Body of pancreas (tissue), 4 donors: ENCODE measurements around the gene MGMT. TPM values are rescaled to one million over a fixed set of nuclear protein-coding genes. Genes with fewer than 3 reads are reported as not detected.

Experiments used
- ATAC-seq: fragments of 150-250 bp; one replicate; pipeline ENCODE4 v1.9.1; 2016
- DNase-seq, 4 donors: peaks; one replicate each; pipeline ENCODE4 v3.0.0-alpha.2; 2019
- H3K27ac ChIP-seq, 4 donors: fragments of 200-600 bp; sonication (generic); 1 replicate in 3 of 4; 2 replicates in 1 of 4; pipeline versions ENCODE4 v1.5.1 to v1.6.1; 2016 to 2019; ENCODE audit warnings: mild to moderate bottlenecking in 1 of 4, mixed read lengths in 1 of 4, moderate library complexity in 1 of 4
- H3K27me3 ChIP-seq, 2 donors: fragments of 200-600 bp; sonication (generic); one replicate each; pipeline ENCODE4 v1.6.0; 2016; ENCODE audit warnings: mild to moderate bottlenecking in 1 of 2
- H3K36me3 ChIP-seq, 2 donors: fragments of 200-600 bp; sonication (generic); replicated peaks in 1 of 2; 2 replicates each; pipeline ENCODE4 v1.5.1; 2016; ENCODE audit warnings: low read depth in 2 of 2; ENCODE audit not compliant: insufficient read depth in 1 of 2
- H3K4me1 ChIP-seq: fragments of 200-600 bp; sonication (generic); one replicate; pipeline ENCODE4 v1.6.0; 2016
- H3K4me3 ChIP-seq, 2 donors: fragments of 200-600 bp; sonication (generic); 1 replicate in 1 of 2; 2 replicates in 1 of 2; pipeline ENCODE4 v1.5.1; 2016 to 2019
- H3K9me3 ChIP-seq, 3 donors: fragments of 200-600 bp; sonication (generic); 1 replicate in 2 of 3; 2 replicates in 1 of 3; pipeline ENCODE4 v1.5.1; 2016
- POLR2A ChIP-seq, 3 donors: fragments of 450-650 bp; IDR thresholded peaks; one replicate each; pipeline ENCODE4 v1.6.1; 2016; ENCODE audit warnings: antibody characterized with exemption in 3 of 3, mild to moderate bottlenecking in 2 of 3
- WGBS, 2 donors: methylation state at CpG; one replicate each; pipeline ENCODE4 v1.1.5; 2017; 5-methylcytosine and 5-hydroxymethylcytosine counted together
- intact Hi-C: fragments of 100-400 bp; cut with DNase I; formaldehyde crosslinking; loops from one replicate; pipeline ENCODE4 v1.15.1; 2023
- total RNA-seq, 2 donors: library from RNA; depleted of rRNA; stranded (reverse); fragments of >200 nt; gene quantifications; one replicate each; pipeline ENCODE4 v1.1.0, GENCODE V29; 2016
- TF ChIP-seq, protein P1 (sequence below), 7 experiments: fragments of 450-650 bp in 4 of 7; fragments of 200-600 bp in 3 of 7; sonication (generic) in 3 of 7; IDR thresholded peaks; one replicate each; pipeline ENCODE4 v1.5.1; 2016 to 2019; ENCODE audit warnings: antibody characterized with exemption in 7 of 7

MGMT gene
- total RNA-seq, 2 donors from 2014 or later = 13.7 to 25.4 TPM

DNA sequence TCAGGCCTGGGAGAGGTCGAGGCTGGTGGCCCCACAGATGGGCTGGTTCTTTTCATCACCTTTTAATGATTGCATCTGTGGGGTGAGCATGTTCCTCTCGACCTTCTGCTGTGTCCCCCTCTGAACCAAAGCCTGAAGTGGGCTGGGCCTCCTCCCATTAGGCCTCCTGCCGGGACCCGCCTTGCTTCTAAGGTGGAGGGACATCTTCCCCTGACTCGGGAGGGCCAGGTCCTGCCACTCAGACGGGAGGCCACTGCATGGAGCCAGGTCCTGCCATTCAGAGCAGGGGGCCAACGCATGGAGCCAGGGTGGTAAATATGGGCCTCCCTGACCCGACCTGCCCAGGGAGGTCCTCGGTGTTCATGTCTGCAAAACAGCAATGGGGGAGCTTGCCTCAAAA, 308.6 kb downstream of the MGMT start:
- Histone ChIP-seq H3K27ac (no peak overlapping the region), H3K4me3 (no peak overlapping the region), H3K4me1 (no peaks in the 10 kb centered on the region), H3K36me3 (no peaks in the 10 kb centered on the region), H3K27me3 (no peaks in the 10 kb centered on the region), H3K9me3 (no peaks in the 10 kb centered on the region)
- intact Hi-C loops = no loop called here
- ATAC-seq = no peak
- DNase-seq = no peak
- 82 to 87% methylated on average over 3 to 9 of the region's 9 CpGs for WGBS, 2 donors
- no peak for TF ChIP-seq POLR2A (IDR thresholded peaks at IDR 0.05)
- TF ChIP-seq, protein P1, sequence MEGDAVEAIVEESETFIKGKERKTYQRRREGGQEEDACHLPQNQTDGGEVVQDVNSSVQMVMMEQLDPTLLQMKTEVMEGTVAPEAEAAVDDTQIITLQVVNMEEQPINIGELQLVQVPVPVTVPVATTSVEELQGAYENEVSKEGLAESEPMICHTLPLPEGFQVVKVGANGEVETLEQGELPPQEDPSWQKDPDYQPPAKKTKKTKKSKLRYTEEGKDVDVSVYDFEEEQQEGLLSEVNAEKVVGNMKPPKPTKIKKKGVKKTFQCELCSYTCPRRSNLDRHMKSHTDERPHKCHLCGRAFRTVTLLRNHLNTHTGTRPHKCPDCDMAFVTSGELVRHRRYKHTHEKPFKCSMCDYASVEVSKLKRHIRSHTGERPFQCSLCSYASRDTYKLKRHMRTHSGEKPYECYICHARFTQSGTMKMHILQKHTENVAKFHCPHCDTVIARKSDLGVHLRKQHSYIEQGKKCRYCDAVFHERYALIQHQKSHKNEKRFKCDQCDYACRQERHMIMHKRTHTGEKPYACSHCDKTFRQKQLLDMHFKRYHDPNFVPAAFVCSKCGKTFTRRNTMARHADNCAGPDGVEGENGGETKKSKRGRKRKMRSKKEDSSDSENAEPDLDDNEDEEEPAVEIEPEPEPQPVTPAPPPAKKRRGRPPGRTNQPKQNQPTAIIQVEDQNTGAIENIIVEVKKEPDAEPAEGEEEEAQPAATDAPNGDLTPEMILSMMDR (IDR thresholded peaks at IDR 0.05) = no peak

DNA sequence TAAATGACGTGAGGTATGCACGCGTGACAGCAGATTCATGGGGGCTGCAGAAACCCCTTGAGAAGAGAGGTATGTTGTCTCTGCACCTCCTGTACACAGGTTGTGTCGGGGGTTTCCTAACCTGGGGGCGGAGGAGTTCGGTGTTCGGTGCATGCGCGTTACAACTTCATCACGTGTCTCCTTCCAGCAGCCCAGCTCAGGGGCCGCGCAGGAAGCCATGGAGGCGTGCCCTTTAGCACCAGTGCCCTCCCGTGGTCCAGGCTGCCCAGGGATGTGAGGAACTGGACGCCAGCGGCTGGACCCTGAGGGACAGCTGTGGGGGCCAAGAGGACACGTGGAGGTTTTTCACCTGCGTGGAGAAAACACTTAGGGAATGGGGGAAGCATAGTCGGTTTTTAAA, 310.6 kb downstream of the MGMT start:
- WGBS, 2 donors = 93 to 96% methylated on average over 18 to 19 of the region's 19 CpGs
- no peak for ATAC-seq
- no peaks in the 10 kb centered on the region for H3K36me3 ChIP-seq

DNA sequence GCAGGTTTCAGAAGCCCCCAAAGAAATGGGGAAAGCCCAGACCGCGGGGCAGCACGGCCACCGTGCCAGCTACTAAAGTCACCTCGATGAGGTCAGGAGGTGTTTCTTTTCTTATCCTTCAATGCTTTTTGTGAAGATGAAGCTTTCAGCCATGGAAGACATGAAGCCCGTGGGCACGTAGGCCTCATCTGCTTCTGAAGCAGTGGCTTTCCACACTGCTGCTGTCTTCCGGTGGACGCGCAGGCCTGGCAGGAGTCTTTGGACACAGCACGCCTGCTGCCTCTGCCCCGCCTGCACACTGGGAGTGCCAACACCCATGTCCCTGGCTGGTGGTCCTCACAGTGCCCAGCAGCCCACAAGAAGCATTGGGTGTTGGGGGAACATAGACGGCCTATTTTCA, 311.5 kb downstream of the MGMT start:
- Histone ChIP-seq H3K9me3 (no peaks in the 10 kb centered on the region), H3K27ac (no peak overlapping the region), H3K4me1 (no peaks in the 10 kb centered on the region), H3K36me3 (no peaks in the 10 kb centered on the region), H3K4me3 (no peak overlapping the region), H3K27me3 (no peaks in the 10 kb centered on the region)
- no peak for TF ChIP-seq POLR2A (IDR thresholded peaks at IDR 0.05)
- TF ChIP-seq, protein P1 (IDR thresholded peaks at IDR 0.05) = no peak
- ATAC-seq (no peak), DNase-seq (no peak)
- 97 to 98% methylated on average over 9 to 13 of the region's 13 CpGs for WGBS, 2 donors
- intact Hi-C loops = no loop called here

More for the DNA sequence above, 310.6 kb downstream of the MGMT start:
- intact Hi-C loops = no loop called here
- H3K9me3 ChIP-seq = no peaks in the 10 kb centered on the region
- TF ChIP-seq, protein P1 (IDR thresholded peaks at IDR 0.05) = no peak
- no peak for TF ChIP-seq POLR2A (IDR thresholded peaks at IDR 0.05)
- no peak for DNase-seq
- H3K4me1 ChIP-seq = no peaks in the 10 kb centered on the region
- H3K27ac ChIP-seq = no peak overlapping the region
- H3K27me3 ChIP-seq = no peaks in the 10 kb centered on the region
- no peak overlapping the region for H3K4me3 ChIP-seq

DNA sequence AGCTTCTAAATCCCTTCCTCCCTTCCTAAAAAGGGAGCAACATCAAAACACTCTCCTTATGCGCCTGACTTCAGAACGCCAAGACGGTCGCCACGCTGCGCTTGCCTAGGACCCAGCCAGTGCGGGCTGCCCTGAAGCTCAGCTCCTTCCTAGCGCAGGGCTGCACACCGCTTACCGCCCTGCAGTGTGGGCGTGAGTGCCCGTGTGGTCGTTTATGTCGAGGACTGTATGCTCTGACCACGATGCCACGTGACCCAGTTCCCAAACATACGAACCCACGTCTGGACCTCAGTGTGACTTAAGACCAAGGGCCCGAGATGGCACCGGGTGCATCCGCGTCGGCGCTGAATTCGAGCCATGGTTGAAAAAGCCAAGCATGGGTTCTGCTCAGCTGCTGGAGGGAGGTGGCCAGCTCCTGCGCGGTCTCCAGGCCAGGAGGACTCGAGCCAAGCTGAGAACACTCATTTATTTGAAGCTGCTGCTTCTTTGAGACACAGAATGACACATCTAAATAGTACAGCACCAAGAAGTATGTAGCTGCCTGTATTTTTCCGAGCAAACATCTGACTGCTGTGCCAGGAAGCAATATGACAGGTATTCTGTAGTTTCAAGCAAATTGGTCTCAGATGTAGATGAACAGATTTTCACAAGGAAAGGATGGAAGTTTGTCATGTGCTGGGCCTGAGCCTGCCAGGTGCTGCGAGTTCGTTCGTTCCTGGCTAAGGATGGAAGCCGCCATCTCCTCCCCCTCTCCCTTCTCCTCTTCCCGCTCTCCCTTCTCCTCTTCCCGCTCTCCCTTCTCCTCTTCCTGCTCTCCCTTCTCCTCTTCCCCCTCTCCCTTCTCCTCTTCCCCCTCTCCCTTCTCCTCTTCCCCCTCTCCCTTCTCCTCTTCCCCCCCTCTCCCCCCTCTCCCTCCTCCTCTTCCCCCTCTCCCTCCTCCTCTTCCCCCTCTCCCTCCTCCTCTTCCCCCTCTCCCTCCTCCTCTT, 312.4 kb downstream of the MGMT start:
- DNase-seq (no peak), ATAC-seq (no peak)
- H3K27ac ChIP-seq = no peak overlapping the region
- intact Hi-C loops = no loop called here
- H3K4me1 ChIP-seq = no peaks in the 10 kb centered on the region
- no peaks in the 10 kb centered on the region for H3K27me3 ChIP-seq
- WGBS, 2 donors = 92 to 96% methylated on average over 25 to 35 of the region's 35 CpGs
- TF ChIP-seq, protein P1 (IDR thresholded peaks at IDR 0.05) = no peak
- no peak for TF ChIP-seq POLR2A (IDR thresholded peaks at IDR 0.05)
- H3K9me3 ChIP-seq = no peaks in the 10 kb centered on the region
- no peak overlapping the region for H3K4me3 ChIP-seq
- H3K36me3 ChIP-seq = no peaks in the 10 kb centered on the region
